WI38 (cell line): ENCODE measurements around the gene CDK6.
"Not testable (repeated sequence)": the region's sequence is repeated elsewhere in the genome, so short reads cannot be mapped to it uniquely, and the experiment has no call there.

Source experiments
- H3K4me3 ChIP-seq: 2 replicates; pipeline ENCODE4 v1.5.1; 2011; ENCODE audit warnings: low read depth, mild to moderate bottlenecking, control low read depth, low read length
- TF ChIP-seq, protein P1 (sequence below): IDR thresholded peaks from 2 replicates; pipeline ENCODE4 v1.5.1; 2012; ENCODE audit warnings: low read depth, mild to moderate bottlenecking, control low read depth, low read length

CDK6 gene

DNA sequence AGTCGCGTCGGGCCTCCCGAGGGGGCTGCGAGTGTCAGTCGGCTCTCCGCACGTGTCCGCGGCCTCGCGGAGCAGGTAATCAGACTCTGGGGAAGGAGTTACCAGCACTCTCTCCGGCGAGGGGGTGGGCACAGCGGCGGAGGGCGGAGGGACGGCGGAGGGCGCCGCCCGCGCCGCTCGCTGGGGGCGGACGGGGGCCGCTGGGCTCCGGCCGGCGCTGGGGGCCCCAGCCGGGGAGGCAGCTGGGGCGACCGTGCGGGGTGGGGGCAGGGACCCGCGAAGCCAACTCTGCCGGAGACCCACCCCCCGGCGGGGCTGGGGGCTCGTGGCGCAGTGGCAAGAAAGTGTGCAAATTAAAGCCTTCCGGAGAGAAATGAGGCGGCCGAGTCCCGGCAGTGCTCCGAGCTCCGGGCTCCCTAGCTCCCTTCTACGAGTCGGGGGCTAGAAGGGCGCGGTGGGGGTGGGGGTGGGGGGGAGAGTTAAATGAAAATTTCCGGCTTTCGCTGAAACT is at the start of gene CDK6:
CDK6 (minus strand) TSS at position 85 of the 511 bp plus-strand sequence. CDS start 3,250 bp downstream, outside the sequence.
- TF ChIP-seq, protein P1, sequence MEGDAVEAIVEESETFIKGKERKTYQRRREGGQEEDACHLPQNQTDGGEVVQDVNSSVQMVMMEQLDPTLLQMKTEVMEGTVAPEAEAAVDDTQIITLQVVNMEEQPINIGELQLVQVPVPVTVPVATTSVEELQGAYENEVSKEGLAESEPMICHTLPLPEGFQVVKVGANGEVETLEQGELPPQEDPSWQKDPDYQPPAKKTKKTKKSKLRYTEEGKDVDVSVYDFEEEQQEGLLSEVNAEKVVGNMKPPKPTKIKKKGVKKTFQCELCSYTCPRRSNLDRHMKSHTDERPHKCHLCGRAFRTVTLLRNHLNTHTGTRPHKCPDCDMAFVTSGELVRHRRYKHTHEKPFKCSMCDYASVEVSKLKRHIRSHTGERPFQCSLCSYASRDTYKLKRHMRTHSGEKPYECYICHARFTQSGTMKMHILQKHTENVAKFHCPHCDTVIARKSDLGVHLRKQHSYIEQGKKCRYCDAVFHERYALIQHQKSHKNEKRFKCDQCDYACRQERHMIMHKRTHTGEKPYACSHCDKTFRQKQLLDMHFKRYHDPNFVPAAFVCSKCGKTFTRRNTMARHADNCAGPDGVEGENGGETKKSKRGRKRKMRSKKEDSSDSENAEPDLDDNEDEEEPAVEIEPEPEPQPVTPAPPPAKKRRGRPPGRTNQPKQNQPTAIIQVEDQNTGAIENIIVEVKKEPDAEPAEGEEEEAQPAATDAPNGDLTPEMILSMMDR: no peak
- peak within 1 kb of the TSS; percentile 92 for H3K4me3 ChIP-seq

DNA sequence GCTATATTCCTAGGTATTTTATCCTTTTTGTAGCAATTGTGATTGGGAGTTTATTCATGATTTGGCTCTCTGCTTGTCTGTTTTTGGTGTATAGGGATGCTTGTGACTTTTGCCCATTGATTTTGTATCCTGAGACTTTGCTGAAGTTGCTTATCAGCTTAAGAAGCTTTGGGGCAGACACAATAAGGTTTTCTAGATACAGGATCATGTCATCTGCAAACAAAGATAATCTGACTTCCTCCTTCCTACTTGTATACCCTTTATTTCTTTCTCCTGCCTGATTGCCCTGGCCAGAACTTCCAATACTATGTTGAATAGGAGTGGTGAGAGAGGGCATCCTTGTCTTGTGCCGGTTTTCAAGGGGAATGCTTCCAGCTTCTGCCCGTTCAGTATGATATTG is 49.7 kb upstream of the CDK6 start:
- not testable (repeated sequence) for H3K4me3 ChIP-seq

DNA sequence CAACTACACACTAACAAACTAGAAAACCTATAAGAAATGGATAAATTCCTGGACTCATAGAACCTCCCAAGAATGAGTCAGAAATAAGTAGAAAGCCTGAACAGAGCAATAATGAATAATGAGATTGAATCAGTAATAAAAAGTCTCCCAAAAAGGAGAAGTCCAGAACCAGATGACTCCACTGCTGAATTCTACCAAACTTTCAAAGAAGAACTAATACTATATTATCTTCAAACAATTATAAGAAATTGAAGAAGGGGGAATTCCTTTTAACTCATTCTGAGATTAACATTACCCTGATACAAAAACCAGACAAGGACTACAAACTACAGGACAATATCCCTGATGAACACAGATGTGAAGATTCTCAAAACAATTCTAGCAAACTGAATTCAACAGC is 47.8 kb upstream of the CDK6 start:
- TF ChIP-seq, protein P1: no peak
- H3K4me3 ChIP-seq: no peak overlapping the region

DNA sequence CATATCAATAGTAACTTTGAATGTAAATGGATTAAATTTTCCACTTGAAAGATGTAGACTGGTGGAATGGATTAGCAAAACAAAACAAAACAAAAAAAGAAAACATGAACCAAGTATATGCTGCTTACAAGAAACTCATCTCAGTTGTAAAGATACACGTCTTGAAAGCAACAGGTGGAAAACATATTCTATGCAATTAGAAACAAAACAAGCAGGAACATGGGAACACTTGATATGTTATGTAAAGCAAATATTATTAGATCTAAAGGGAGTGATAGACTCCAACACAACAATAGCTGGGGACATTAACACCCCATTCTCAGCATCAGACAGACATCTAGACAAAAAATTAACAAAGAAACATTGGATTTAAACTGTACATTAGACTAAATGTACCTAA is 46.4 kb upstream of the CDK6 start:
- TF ChIP-seq, protein P1: no peak
- H3K4me3 ChIP-seq: no peak overlapping the region

DNA sequence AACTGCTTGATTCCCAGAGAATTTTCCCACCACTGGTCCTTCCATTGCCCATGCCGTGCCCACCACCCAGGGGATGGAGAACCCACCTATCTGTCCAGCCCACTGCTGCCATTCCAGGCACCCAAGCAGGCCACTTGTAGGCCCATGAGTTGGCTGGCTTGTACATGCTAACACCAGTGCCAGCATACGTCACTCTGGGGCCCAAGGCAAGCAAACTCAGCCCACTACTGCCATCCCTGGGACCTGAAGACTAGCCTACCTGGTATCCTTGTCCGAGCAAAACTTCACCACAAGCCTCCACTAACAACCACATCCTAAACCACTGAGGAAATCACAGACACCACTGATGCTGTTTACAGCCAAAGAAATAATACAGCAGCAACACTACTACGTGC is 44.7 kb upstream of the CDK6 start:
- no peak overlapping the region for H3K4me3 ChIP-seq
- TF ChIP-seq, protein P1: no peak

DNA sequence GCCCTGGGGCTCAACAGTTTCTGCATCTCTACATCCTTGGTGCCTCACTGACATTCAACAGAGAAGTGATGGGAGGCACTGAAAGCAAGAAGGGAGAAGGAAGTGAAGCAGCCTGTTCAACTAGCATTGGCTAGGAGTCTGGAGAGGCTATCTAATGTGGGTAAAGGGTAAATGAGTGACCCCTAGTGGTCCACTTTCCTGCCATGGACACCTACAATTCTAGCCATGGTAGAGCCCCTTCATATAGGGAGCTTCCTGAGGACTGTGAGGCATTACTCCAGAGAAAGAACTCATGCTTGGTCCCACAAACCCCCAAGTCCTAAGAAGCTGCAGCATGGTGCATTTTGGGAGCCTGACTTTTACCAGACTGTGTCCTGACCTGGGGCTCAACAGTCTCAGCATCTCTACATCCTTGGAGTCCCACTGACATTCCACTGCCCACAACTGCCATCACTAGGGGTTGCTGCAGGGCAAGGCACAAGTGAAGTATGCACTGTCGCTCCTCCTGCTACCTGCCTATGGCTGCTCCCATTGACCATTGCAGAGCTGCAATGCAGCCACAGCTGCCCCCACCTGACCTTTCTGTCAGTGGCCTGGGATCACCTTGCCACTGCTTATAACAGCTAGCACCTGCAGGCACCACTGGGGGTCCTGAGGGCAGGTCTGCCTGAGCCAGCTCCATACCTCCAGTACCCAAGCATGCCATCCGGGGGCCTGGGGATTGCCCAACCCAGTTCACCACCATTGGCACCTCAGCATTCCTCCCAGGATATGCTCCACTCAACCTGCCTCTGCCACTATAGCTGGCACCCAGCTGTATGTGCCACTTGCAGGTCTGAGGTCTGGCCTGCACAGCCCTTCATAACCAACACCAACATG is 44.1 kb upstream of the CDK6 start:
- TF ChIP-seq, protein P1: no peak

DNA sequence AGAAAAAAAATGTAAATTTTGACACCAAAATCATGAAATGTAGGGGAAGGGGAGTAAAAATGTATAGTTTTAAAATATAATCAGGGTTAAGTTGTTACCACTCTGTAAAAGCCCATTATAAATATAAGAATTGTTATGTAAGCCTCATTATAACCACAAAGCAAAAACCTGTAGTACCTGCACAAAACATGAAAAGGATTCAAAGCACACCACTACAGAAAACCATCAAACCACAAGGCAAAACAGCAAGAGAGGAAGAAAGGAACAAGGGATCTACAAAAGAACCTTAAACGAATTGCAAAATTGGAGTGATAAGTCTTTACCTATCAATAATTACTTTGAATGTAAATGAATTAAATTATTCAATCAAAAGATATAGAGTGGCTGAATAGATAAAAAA is 41.0 kb upstream of the CDK6 start:
- TF ChIP-seq, protein P1: no peak

More for the DNA sequence above, 44.1 kb upstream of the CDK6 start:
- H3K4me3 ChIP-seq: no peak overlapping the region

More for the DNA sequence above, 41.0 kb upstream of the CDK6 start:
- H3K4me3 ChIP-seq: no peak overlapping the region
